ENCODE measurements around the gene FNDC11. TPM values are rescaled to one million over a fixed set of nuclear protein-coding genes. Genes with fewer than 3 reads are reported as not detected.

FNDC11 gene
- total RNA-seq, 4 donors from 2014 or later = 0.19 to 0.38 TPM; not detected in 2

- no peak for DNase-seq (ENCODE audit: low spot score)
- no peak for ATAC-seq (ENCODE audit: low FRiP score)
- TF ChIP-seq CTCF (IDR thresholded peaks at IDR 0.05) = no peak
Observed at GRCh38 chr20:63536241-63536977, 17.6 kb upstream of the FNDC11 start.

DNA sequence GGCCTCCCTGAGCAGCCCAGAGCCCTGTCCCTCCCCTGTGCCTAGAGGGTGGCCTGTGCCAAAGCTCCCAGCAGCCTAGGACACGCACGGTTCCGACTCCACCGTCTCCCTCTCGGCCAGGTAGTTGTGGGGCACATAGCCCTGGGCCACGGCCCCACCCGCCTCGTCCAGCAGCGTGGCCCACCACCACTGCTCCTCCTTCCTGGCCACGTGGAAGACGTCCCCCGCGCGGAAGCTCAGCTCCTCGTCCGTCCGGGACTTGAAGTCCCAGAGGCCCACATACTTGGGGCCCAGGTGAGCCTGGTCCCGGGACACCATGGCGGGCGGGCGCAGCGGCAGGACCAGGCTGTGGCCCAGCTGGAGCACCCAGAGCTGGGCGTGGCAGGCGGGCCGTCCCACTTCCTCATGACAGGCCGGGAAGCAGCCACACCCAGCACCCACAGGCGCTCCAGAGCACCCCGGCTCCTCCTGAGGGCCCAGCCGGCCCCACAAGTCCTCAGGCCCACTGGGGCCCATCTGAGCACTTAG is 16.9 kb upstream of the FNDC11 start, which contains the start of gene PTK6:
TSS of gene PTK6 (minus strand) at position 380 of the 528 bp plus-strand sequence. CDS start at position 318, 62 bp downstream.
- no peak for TF ChIP-seq CTCF (IDR thresholded peaks at IDR 0.05)
- DNase-seq (ENCODE audit: low spot score) = no peak
- ATAC-seq (ENCODE audit: low FRiP score) = no peak

GRCh38 chr20:63537525-63538203 is 16.3 kb upstream of the FNDC11 start:
- DNase-seq (ENCODE audit: low spot score) = peak; percentile 64
- peak in 1 of 3 donors; percentile 89 for TF ChIP-seq CTCF (IDR thresholded peaks at IDR 0.05)
- peak; percentile 88 for ATAC-seq (ENCODE audit: low FRiP score)

DNA sequence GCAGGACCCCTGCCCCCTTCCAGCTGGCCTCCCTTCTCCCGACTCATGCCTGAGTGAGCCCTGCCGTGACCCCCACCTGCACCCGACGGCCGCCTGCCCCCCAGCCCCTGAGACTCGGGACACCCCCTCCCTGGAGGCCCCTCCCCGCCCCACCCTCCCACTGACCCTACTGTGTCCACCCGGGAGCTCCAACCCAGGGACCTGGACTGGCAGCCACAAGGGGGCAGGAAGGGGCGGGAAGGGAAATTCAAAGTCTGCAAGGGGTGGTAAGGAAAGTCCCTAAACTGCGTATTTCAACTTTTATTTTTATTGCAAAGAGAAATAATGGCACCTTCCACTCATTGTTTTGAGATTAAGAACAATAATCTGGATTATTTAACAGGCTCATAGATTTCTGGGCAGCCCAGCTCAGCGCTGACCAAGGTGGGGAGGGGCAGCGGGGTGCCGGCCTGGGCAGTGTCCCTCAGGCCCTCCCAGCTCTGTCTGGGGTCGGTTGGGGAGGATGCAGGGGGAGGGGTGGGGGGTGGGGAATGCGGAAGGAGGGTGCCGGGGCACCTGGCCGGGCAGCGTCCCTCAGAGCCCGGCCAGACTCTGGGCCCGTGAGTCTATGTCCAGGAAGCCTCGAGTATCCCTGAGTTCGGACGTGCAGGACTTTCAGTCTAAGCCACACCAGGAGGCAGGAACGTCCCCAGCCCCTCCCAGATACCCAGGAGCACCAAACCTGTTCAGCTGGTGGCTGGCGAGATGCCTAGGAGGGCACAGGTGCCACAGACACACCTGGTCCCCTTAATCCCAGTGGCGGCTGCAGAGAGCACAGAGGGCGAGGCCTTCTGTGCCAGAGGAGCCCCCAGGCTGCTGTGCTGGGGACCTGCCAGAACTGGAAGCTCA is 15.5 kb upstream of the FNDC11 start:
- ATAC-seq (ENCODE audit: low FRiP score) (peak; percentile 11), DNase-seq (ENCODE audit: low spot score) (no peak)
- no peak for TF ChIP-seq CTCF (IDR thresholded peaks at IDR 0.05)

GRCh38 chr20:63539092-63539430 is 14.9 kb upstream of the FNDC11 start:
- ATAC-seq (ENCODE audit: low FRiP score) = no peak
- no peak for TF ChIP-seq CTCF (IDR thresholded peaks at IDR 0.05)
- no peak for DNase-seq (ENCODE audit: low spot score)

GRCh38 chr20:63539441-63540370 is 14.3 kb upstream of the FNDC11 start:
- ATAC-seq (ENCODE audit: low FRiP score) (no peak), DNase-seq (ENCODE audit: low spot score) (no peak)
- no peak for TF ChIP-seq CTCF (IDR thresholded peaks at IDR 0.05)
